BLaER1 (cell line): ENCODE data around the gene DIP2C.
"Not testable (repeated sequence)": the region's sequence is repeated elsewhere in the genome, so short reads cannot be mapped to it uniquely, and the experiment has no call there.

Source experiments
- H3K27ac ChIP-seq: shearing (Covaris generic); formaldehyde crosslinking; 2 replicates; pipeline ENCODE4 v1.8.1; 2022
- H3K27me3 ChIP-seq: shearing (Covaris generic); formaldehyde crosslinking; 2 replicates; pipeline ENCODE4 v1.8.1; 2022
- H3K36me3 ChIP-seq: shearing (Covaris generic); formaldehyde crosslinking; 2 replicates; pipeline ENCODE4 v1.8.1; 2022
- H3K4me1 ChIP-seq: shearing (Covaris generic); formaldehyde crosslinking; 2 replicates; pipeline ENCODE4 v1.8.1; 2022
- H3K4me2 ChIP-seq: shearing (Covaris generic); formaldehyde crosslinking; 2 replicates; pipeline ENCODE4 v1.8.1; 2022
- H3K4me3 ChIP-seq: shearing (Covaris generic); formaldehyde crosslinking; 2 replicates; pipeline ENCODE4 v1.8.1; 2022
- H3K9ac ChIP-seq: shearing (Covaris generic); formaldehyde crosslinking; 2 replicates; pipeline ENCODE4 v1.8.1; 2022
- H3K9me3 ChIP-seq: shearing (Covaris generic); formaldehyde crosslinking; 2 replicates; pipeline ENCODE4 v1.8.1; 2022
- H4K20me1 ChIP-seq: shearing (Covaris generic); formaldehyde crosslinking; 2 replicates; pipeline ENCODE4 v1.8.1; 2022
- Cebpa-rat ChIP-seq: shearing (Covaris generic); IDR thresholded peaks from 2 replicates; pipeline ENCODE4 v1.8.1; 2022

Gene DIP2C

GRCh38 chr10:618229-618989, 71.1 kb downstream of the DIP2C start:
- TF ChIP-seq Cebpa-rat: no peak
- Histone ChIP-seq H3K9ac (no peak overlapping the region), H3K4me2 (no peak overlapping the region), H3K9me3 (no peaks in the 10 kb centered on the region), H4K20me1 (peaks cover 99% of the 10 kb centered on the region), H3K36me3 (peaks cover 6% of the 10 kb centered on the region; the same call in 1 of the 2 replicates), H3K4me3 (no peak overlapping the region), H3K27ac (no peak overlapping the region), H3K4me1 (peaks cover 36% of the 10 kb centered on the region), H3K27me3 (peaks cover 6% of the 10 kb centered on the region; the same call in 1 of the 2 replicates)

GRCh38 chr10:617471-617870, 72.0 kb downstream of the DIP2C start:
- Histone ChIP-seq H3K9ac (no peak overlapping the region), H3K4me3 (no peak overlapping the region), H3K27me3 (0 out of 2 replicates have a peak, but pooled peaks cover 3% of the 10 kb centered on the region), H3K27ac (no peak overlapping the region), H3K4me2 (no peak overlapping the region), H3K36me3 (peaks cover 6% of the 10 kb centered on the region; the same call in 1 of the 2 replicates), H3K9me3 (no peaks in the 10 kb centered on the region), H4K20me1 (peaks cover 99% of the 10 kb centered on the region), H3K4me1 (peaks cover 28% of the 10 kb centered on the region)
- no peak for TF ChIP-seq Cebpa-rat

- H3K4me2 ChIP-seq: no peak overlapping the region
- no peak for TF ChIP-seq Cebpa-rat
- peaks cover 13% of the 10 kb centered on the region for H3K4me1 ChIP-seq
- no peak overlapping the region for H3K9ac ChIP-seq
- peaks cover 100% of the 10 kb centered on the region for H4K20me1 ChIP-seq
- H3K9me3 ChIP-seq: no peaks in the 10 kb centered on the region
- H3K36me3 ChIP-seq: peaks cover 6% of the 10 kb centered on the region; the same call in 1 of the 2 replicates
- H3K4me3 ChIP-seq: no peak overlapping the region
- H3K27me3 ChIP-seq: 0 out of 2 replicates have a peak, but pooled peaks cover 3% of the 10 kb centered on the region
- no peak overlapping the region for H3K27ac ChIP-seq
These were observed 73.8 kb downstream of the DIP2C start for GRCh38 chr10:615583-616152.

GRCh38 chr10:614790-615582, 74.5 kb downstream of the DIP2C start:
- H3K4me1 ChIP-seq: peaks cover 6% of the 10 kb centered on the region

GRCh38 chr10:614139-614711, 75.2 kb downstream of the DIP2C start:
- Histone ChIP-seq H3K9ac (no peak overlapping the region), H3K4me1 (no peaks in the 10 kb centered on the region; the same call in 1 of the 2 replicates), H3K36me3 (peaks cover 6% of the 10 kb centered on the region; the same call in 1 of the 2 replicates), H3K4me3 (no peak overlapping the region), H3K9me3 (no peaks in the 10 kb centered on the region), H4K20me1 (peaks cover 100% of the 10 kb centered on the region), H3K4me2 (no peak overlapping the region), H3K27ac (no peak overlapping the region), H3K27me3 (0 out of 2 replicates have a peak, but pooled peaks cover 3% of the 10 kb centered on the region)
- no peak for TF ChIP-seq Cebpa-rat

More at GRCh38 chr10:614790-615582, 74.5 kb downstream of the DIP2C start:
- 0 out of 2 replicates have a peak, but pooled peaks cover 3% of the 10 kb centered on the region for H3K27me3 ChIP-seq
- H4K20me1 ChIP-seq: peaks cover 100% of the 10 kb centered on the region
- H3K9ac ChIP-seq: no peak overlapping the region
- no peak for TF ChIP-seq Cebpa-rat
- peaks cover 6% of the 10 kb centered on the region; the same call in 1 of the 2 replicates for H3K36me3 ChIP-seq
- no peak overlapping the region for H3K4me3 ChIP-seq
- H3K4me2 ChIP-seq: no peak overlapping the region
- no peaks in the 10 kb centered on the region for H3K9me3 ChIP-seq
- H3K27ac ChIP-seq: no peak overlapping the region

- Histone ChIP-seq H3K27ac (no peak overlapping the region), H3K27me3 (no peaks in the 10 kb centered on the region), H3K9ac (no peak overlapping the region), H3K4me2 (no peak overlapping the region), H3K4me1 (no peaks in the 10 kb centered on the region; the same call in 1 of the 2 replicates), H4K20me1 (peaks cover 99% of the 10 kb centered on the region), H3K4me3 (no peak overlapping the region), H3K36me3 (peaks cover 6% of the 10 kb centered on the region; the same call in 1 of the 2 replicates), H3K9me3 (no peaks in the 10 kb centered on the region)
- TF ChIP-seq Cebpa-rat: no peak
These were observed 76.0 kb downstream of the DIP2C start for GRCh38 chr10:613271-614138.

- H3K9me3 ChIP-seq: no peaks in the 10 kb centered on the region
- H3K36me3 ChIP-seq: peaks cover 6% of the 10 kb centered on the region; the same call in 1 of the 2 replicates
- no peak overlapping the region for H3K27ac ChIP-seq
- H3K9ac ChIP-seq: no peak overlapping the region
- no peak overlapping the region for H3K4me2 ChIP-seq
- no peak overlapping the region for H3K4me3 ChIP-seq
- H3K4me1 ChIP-seq: peaks cover 2% of the 10 kb centered on the region
- peaks cover 93% of the 10 kb centered on the region for H4K20me1 ChIP-seq
- H3K27me3 ChIP-seq: no peaks in the 10 kb centered on the region
- no peak for TF ChIP-seq Cebpa-rat
These were observed 76.8 kb downstream of the DIP2C start for GRCh38 chr10:612696-613095.

GRCh38 chr10:610642-611305, 78.7 kb downstream of the DIP2C start:
- H4K20me1 ChIP-seq: peaks cover 93% of the 10 kb centered on the region
- not testable (repeated sequence) for H3K9ac ChIP-seq

More at GRCh38 chr10:610642-611305, 78.7 kb downstream of the DIP2C start:
- Histone ChIP-seq H3K4me1 (peaks cover 21% of the 10 kb centered on the region), H3K27me3 (peaks cover 15% of the 10 kb centered on the region)
- H3K9me3 ChIP-seq, H3K4me3 ChIP-seq, H3K36me3 ChIP-seq, H3K27ac ChIP-seq, H3K4me2 ChIP-seq: not testable (repeated sequence)
